GM19328 (cell line): ENCODE measurements around the gene RAD51AP1.

Experiments
- ATAC-seq: cut with Tn5 transposase; IDR thresholded peaks from one replicate; pipeline ENCODE4 v1.9.1; 2021; ENCODE audit warnings: mild to moderate bottlenecking, moderate library complexity; ENCODE audit not compliant: unreplicated experiment

RAD51AP1 gene

DNA sequence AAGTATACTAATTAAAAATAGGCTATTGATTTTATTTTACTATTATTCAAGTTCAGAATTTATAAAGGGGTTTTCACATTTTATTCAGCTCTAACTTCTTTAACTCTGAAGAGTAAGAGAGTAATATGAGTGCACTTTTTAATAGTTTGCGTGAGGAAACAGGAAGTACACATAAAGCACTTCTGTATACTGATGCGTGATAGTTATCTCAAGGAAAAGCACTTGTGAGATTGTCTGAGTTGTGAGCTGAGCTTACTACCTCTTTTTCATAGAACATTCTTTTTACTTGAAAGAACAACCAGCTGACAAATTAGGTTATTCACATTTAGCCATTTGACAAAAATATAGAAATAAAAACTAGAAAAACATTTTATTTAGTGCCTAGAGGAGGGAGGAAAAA, 1.9 kb downstream of the RAD51AP1 start:
- no peak for ATAC-seq

DNA sequence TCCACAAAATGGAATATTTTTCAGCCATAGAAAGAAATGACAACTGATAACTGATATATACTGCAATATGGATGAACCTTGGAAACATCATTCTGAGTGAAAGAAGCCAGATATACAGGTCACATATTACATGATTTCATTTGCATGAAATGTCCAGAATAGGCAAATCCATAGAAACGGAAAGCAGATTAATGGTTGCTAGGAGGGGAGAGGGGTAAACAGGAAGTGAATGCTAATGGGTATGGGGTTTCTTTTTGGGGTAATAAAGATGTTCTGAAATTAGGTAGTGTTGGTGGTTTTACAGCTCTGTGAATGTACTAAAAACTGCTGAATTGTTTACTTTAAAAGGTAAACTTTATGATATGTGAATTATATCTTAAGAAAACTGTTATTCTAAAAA, 6.5 kb downstream of the RAD51AP1 start:
- ATAC-seq = no peak

GRCh38 chr12:4552191-4552590, 13.5 kb downstream of the RAD51AP1 start:
- no peak for ATAC-seq

DNA sequence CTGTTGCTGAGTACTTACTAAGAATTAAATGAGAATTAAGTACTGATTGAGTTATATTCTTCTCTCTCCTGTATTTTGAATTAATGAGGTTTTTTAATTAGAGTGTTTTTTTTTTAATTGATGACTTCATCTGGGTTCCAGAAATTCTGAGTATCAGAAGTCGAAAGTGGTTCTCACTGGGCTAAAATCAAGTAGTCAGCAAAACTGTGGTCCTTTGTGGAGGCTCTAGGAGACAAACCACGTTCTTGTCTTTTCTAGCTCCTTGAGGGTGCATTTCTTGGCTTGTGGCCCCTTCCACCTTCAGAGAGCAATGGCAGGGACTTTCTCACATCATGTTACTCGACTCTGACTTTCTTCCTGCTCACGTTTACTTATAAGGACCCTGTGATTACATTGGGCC, 15.3 kb downstream of the RAD51AP1 start:
- ATAC-seq = no peak

GRCh38 chr12:4555804-4556203, 17.1 kb downstream of the RAD51AP1 start:
- ATAC-seq = no peak

DNA sequence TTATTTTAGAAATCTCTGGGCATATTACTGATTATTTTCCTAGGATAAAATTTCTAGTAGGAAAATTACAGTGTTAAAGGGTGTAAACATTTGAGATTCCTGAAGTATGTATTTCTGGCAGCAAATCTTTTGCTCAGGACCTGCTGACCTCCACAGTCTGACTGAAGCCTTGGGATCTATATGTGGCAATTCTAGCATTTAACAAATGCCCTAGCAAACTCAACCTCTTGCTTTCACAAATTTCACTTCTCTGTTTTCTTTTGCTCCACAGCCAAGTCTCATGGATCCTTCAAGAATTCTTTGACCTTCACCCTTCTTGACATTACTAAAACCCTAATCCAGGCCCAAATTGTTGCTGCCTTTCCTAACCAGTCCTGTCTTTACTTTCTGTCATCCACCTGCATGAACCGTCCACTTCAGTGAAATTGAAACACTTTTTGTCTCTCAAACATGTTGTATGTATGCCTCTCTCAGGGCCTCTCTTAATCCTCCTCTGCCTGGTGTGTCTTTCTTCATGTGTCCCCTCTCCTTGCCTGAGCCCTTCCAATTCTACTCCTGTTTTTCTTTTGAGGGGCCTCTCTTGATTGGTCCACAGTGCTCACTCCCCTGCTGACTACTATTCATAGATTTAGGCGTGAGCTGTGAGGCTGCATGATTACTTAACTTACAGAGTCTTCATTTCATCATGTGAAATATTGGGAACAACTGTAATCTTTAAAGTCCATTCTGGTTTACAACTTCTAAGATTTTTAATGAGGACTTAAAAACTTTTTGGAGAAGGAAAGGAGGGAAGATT, 18.2 kb downstream of the RAD51AP1 start:
- no peak for ATAC-seq

GRCh38 chr12:4557586-4557985, 18.9 kb downstream of the RAD51AP1 start:
- no peak for ATAC-seq

- ATAC-seq = no peak
These were observed 19.5 kb downstream of the RAD51AP1 start for GRCh38 chr12:4558171-4558570.

- no peak for ATAC-seq
These were observed 23.5 kb downstream of the RAD51AP1 start, which contains the start of gene DYRK4 for GRCh38 chr12:4562034-4562657. Gene DYRK4, plus strand, starts transcription at chr12:4562208. Its CDS starts 38 bp downstream, at chr12:4562246.

DNA sequence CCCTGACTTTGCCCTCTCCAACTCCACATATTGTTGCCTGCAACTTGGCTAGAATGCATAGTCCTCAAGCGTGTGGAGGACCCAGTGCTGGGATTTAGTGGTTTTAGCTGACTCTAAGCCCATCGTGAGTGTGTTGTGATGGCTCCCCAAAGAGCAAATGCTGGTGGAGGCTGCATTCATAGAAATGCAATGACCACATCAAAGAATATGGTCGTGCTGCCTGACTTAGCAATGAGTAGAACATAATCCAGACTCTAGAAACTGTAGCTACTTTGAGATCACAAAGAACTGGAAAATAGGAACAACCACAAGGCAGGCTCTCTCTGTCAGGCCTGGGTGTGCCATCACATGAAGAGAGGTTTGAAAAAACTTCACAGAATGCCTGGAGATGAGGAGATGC, 24.6 kb downstream of the RAD51AP1 start:
- no peak for ATAC-seq

DNA sequence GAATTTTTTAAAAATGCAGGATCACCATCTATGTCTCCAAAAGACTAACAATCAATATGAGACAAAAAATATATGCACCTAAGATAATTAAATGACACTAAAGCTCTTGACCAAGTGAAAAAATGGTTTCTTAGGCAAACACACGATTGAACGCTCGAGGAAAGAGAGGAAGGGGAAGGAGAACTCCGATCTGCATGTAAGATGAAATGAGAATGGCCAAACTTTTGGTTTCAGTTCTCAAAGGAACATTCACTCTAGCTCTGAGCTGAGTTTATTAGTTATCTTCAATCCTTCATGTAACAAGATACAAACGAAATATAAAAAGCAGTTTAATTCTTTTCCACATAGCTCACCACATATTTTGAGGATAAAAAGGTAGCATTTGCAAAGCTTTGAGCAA, 26.1 kb downstream of the RAD51AP1 start:
- ATAC-seq = no peak

DNA sequence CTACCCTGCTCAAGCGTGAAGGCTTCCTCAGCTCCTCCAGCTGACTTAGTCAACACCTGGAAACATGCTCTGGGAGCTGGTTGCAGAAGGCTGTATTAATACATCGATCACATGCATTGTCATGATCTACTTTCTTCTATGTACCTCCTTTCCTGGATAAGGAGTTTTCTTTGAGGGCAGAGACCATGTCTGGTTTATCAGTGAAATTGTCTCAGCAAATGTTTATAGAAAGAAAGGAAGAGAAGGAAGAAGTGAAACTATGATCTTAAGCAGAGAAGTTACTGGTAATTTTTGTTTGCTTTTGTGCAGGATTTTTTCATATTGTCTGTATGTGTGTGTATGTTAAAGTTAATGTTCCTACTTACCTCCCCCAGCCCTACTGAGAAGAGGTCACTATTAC, 27.8 kb downstream of the RAD51AP1 start:
- no peak for ATAC-seq

- ATAC-seq = no peak
These were observed 28.6 kb downstream of the RAD51AP1 start for GRCh38 chr12:4567073-4567881.

- ATAC-seq = no peak
These were observed 30.6 kb downstream of the RAD51AP1 start for GRCh38 chr12:4569261-4569660.

DNA sequence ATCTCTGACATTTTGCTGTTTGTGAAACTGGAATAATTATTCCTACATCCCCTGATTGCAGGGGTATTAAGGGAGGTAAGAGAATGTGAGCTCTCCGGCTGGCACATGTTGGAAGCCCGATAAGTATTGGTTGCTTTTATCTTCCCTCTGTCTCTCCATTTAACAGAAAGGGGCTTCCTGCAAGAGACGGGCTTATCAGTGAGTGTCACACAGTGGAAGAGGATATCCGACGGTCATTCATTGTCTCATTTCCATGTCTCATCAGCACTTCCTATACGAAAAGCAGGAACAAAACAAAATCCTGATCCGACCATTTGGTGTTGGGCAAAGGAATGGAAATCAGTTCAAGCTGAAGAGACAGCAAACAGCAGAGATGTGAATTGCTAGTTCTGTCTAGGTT, 34.0 kb downstream of the RAD51AP1 start:
- no peak for ATAC-seq

DNA sequence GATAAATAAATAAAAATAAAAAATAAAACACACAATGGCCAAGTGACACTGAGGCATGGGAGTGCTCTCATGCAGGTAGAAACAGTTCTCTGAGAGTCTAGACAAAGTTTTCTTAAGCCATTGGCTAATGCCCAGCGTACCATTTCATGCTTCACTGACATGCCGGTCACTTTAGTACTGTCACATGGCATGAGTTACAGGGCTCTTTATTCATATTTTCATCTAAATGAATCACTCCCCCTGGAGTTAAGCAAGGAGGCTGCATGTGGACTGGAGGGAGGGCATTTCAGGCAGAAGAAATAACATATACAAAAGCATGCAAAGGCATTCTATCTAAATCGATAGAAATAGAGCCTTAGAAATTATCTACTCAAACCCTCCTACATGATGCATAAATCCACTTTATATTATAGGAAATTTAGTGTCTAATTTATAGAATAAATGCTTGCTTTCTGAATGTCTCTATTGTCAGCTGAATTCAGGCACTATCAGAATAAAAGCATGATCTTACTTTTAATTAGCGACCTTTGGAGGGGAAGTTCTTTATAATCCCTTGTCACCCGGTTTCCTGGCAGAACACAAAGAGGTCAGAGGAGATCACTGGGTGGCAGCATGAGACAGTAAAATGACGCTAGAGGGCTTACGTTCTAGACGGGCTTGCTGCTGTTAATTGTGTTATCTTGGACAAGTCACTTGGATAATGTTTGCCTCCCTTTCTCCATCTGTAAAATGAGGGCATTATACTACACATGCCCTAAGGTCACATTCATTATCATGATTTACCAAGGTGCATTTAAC, 40.8 kb downstream of the RAD51AP1 start:
- no peak for ATAC-seq

DNA sequence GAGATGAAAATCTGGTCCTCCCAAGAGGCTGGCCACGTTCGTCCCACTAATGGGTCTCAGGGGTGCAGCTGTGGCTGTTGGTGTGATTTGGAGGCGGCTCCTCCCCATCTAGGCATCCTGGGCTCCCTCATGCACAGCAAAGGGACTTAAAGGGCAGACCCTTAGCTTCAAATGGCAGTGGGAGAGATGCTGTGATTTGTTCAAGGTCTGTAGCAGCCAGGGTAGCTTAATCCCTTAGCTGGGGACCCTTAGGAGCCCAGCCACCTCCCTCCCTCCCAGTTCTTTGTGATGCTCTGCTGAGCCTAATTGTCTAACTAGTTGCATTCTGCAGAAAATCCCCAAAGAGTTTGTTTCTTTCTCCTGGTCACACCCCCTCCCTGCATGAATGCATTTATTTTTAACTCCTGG, 41.6 kb downstream of the RAD51AP1 start:
- ATAC-seq = no peak

GRCh38 chr12:4584281-4584680, 45.6 kb downstream of the RAD51AP1 start:
- ATAC-seq = no peak

GRCh38 chr12:4584896-4585295, 46.2 kb downstream of the RAD51AP1 start:
- no peak for ATAC-seq

DNA sequence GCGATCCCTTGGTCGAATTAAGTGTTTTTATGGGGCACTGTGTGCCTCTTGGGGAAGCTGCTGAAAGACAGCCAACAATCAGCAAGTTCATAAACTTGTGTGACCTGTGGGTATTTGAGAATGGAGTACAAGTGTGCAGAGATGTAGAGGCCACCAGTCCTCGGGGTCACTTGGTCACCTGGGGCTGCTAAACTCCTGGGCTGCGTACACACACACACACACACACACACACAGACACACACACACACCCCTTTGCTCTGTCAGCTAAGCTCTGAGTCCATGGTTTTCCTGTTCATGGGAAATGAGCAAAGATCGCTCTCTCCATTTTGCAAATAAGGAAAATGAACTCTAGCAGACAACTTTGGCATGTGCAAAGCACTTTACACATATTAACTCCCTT, 47.8 kb downstream of the RAD51AP1 start:
- ATAC-seq = no peak

GRCh38 chr12:4587108-4587507, 48.4 kb downstream of the RAD51AP1 start:
- ATAC-seq = no peak
